NCI-H2081 treated with DMSO at 0.1 percent for 48 hours (cell line): Measurements from ENCODE around the gene TCFL5.

ENCODE experiments used
- DNase-seq: peaks from one replicate; lab custom pipeline; 2025; lab: John Stamatoyannopoulos, UW

The TCFL5 gene

GRCh38 chr20:62809530-62810428 lies 51.8 kb downstream of the TCFL5 start:
- DNase-seq: no peak

- no peak for DNase-seq
These were observed 53.3 kb downstream of the TCFL5 start for GRCh38 chr20:62808211-62808865.

- no peak for DNase-seq
These were observed 54.0 kb downstream of the TCFL5 start for GRCh38 chr20:62807444-62808210.

DNA sequence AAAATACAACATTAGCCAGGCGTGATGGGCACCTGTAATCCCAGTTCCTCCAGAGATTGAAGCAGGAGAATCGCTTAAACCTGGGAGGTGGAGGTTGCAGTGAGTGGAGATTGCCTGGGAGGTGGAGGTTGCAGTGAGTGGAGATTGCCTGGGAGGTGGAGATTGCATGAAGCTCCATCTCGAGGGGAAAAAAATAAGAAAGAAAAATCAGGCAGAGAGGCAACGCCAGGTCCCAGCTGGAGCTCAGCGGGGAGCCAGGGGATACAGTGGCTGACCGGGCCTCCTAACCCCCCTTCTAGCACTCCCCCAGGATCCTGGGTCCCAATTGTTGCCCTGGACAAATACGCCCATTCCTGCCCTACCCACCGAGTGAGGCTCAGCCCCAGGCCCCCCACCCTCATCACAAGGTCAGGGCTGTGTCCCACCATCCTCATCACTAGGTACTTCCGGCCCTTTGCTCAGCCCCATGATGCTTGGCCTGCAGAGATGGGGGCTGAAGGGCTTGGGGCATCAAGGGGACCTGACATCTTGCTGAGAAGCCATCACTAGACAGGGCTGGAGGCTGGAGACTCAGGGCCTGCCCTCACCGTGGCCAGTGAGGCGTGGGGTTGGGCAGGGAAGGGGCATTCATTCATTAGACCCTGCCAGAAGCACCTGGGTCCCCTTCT lies 55.1 kb downstream of the TCFL5 start:
- DNase-seq: no peak

DNA sequence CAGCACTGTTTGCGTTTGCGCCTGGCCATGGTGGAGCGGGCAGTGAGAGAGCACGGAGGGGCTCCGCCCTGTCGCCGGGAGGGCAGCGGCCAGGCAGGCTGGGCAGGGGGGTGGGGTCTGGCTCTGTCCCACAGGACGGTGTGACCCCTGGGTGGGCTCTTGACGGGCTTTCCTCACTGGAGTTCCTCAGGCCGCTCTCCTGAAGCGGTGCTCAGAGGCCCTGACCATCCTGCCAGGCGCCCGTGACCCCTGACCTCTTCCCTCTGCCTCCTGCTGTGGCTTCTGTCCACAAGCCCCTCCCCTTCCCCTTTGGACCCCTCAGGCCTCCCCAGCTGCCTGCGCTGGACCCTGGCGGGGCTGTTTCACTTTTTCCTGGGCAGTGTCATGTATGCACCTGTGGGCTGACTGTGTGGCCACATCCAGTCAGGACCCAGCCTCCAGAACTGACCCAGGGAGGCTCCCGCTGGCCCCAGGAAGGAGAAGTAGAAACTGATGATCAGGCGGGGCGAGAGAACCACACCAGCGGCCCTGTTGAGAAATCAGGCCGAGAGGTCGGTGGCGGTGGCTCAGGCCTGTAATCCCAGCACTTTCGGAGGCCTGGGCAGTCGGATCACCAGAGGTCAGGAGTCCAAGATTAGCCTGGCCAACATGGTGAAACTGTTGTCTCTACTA lies 55.8 kb downstream of the TCFL5 start:
- no peak for DNase-seq

DNA sequence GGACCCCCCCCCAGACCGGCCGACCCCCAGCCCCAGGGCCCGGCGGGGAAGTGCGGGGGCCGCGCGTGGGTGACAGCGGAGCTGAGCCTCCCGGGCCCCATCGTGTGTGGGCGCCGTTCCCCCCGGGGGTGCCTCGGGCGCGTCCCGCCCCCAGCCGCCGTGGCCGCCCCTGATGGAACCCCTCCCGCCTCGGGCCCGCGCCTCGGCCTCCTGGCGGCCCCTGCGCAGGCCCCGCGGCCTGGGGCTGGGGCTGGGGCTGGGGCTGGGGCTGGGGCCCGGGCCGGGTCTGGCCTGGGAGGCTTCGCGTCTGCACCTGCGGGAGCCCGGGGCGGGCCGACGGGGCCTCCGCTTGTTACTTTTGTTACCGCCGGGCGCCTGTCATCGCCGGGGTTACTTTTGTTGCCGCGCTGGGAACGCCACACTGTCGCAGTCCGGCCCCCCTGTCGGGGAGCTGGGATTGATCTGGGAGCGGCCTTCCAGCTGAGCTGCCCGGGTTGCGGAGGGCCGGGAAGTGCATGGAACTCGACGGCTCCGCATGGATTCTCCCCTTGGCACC lies 56.4 kb downstream of the TCFL5 start:
- no peak for DNase-seq

DNA sequence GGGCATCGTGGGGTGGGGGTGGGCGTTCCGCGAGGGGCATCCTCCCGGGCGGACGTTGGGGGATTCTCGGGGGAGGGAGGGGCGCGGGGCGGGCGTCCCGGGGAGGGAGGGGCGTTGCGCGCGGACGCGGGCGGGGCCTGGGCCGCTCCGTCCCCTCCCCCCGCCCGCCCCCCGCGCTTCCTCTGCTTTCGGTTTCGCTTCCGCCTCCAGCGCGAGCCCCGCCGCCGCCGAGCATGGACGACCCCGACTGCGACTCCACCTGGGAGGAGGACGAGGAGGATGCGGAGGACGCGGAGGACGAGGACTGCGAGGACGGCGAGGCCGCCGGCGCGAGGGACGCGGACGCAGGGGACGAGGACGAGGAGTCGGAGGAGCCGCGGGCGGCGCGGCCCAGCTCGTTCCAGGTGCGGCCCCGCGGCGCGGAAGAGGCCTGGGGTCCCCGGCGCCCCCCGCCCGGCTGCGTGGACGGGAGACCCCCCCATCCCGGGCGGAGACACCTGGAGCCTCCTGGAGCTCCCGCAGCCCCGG lies 56.9 kb downstream of the TCFL5 start, which contains the start of gene OGFR:
OGFR (plus strand) TSS at position 209 of the 528 bp plus-strand sequence; CDS start at position 234, 25 bp downstream.
- DNase-seq: no peak

- DNase-seq: no peak
These were observed 57.5 kb downstream of the TCFL5 start for GRCh38 chr20:62804021-62804626.

DNA sequence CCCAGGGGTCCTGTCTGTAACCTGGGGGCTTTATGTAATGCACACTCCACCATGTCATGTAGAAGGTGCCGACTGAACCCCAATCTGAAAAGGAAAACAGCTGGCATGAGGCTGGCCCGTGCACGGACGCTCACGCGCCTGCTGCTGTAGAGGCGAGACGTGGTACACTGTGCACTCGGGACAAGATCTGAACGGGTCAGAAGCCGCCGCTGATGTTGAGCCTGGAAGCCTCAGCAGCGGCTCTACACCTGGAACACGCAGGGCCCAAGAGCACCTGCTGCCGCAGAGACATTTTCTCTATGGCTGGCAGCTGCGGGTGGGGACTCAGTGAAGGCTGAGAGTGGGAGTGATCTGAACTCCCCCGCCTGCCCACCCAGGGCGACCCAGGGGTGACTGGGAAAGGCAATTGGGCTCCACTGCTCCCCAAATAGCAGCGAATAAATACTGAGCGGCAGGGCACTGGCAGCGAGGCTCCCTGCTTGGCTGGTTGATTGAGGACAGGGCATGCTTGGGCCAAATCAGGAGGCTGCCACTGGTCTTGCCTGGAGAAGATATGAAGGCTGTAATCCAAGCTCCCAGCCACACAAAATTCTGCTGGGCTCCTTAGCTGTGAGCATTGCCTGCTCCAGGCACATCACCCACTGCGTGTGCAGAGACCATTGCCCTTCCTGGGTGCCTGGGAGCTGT lies 59.5 kb downstream of the TCFL5 start:
- DNase-seq: no peak

GRCh38 chr20:62801284-62802010 lies 60.2 kb downstream of the TCFL5 start:
- DNase-seq: no peak

GRCh38 chr20:62800314-62801259 lies 61.0 kb downstream of the TCFL5 start:
- DNase-seq: no peak

DNA sequence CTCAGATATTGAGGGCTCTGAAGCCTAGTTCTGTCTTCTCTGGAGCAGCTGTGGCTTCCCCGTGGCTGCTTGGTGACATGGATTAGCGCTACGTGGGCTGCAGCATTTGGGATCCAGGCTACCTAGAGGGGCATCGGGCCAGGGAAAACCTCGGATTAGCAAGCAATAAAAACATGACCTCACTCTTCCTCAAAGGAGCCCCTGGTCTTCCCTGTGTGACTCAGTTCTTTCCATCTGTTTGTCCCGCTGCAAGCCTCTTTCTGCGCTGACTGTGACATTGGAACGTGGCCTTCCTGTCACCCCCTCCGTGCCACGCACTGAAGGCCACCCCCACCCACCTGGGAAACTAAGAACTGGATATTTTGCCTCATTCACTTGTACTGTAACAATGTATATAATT lies 61.7 kb downstream of the TCFL5 start:
- no peak for DNase-seq

DNA sequence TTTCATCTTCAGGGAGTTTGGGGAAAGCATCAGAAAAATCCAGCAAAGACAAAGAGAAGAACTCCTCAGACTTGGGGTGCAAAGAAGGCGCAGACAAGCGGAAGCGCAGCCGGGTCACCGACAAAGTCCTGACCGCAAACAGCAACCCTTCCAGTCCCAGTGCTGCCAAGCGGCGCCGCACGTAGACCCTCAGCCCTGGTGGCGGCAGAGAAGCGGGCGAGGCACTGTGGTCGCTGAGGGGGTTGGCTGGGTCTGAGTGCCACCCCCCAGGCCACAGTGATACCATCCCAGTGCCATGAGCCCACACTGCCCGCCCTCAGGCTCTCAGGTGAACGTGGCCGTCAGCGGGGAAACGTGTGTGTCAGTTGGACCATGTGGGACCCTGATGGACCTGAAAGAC lies 62.2 kb downstream of the TCFL5 start:
- DNase-seq: no peak

- no peak for DNase-seq
These were observed 62.6 kb downstream of the TCFL5 start for GRCh38 chr20:62799036-62799435.

DNA sequence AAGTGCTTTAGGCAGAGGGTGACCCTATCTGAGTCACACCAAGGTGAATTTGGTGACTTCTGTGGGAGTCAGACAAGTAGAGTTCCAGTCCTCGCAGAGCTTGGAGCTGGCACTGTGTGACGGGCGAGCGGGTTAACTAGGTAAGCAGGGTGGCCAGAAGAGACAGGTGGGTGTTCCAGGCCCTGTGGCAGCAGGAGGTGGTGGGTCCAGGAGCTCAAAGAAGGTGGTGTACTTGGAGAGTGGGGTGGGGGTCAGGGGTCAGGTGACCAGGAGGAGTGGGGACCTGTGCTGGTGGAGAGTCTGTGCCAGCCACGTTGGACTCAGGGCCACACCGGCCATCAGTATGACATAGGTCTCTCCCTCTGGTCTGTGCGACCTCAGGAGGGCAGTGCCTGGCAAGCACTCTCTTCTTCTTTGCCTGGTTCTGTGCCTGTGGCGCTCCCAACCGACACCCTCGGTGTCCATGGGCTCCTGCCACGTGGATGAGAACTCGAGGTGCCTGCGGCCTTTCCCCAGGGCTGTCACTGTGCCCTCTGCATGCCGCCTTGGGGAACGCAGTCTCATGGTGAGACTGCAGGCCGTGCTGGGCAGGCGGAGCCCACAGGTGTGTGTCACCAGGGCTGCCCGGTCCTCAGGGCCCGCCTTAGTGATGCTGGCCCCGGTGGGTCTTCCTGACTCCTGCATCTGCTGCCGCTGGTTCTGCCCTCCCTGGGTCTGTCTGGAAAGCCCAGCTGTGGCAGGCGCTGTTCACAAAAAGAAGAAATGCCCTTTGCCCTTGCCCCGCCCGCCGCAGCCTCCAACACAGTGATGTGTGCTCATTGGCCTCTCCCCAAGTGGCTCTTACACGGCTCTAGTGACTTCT lies 63.7 kb downstream of the TCFL5 start:
- DNase-seq: no peak

GRCh38 chr20:62796699-62797491 lies 64.7 kb downstream of the TCFL5 start:
- no peak for DNase-seq
